RWPE2 (cell line): ENCODE data around the gene ZNF133.
"Not testable (repeated sequence)": the region's sequence is repeated elsewhere in the genome, so short reads cannot be mapped to it uniquely, and the experiment has no call there.

Experiments
- ATAC-seq: fragments of 200-7000 bp; cut with Tn5 transposase; 3 replicates; pipeline ENCODE4 v1.9.1; 2021; ENCODE audit warnings: low read depth
- DNase-seq: peaks from one replicate; pipeline ENCODE4 v3.0.0-alpha.2; 2020; ENCODE audit warnings: low spot score
- H3K27ac ChIP-seq: fragments of 450-650 bp; 2 replicates; pipeline ENCODE4 v1.5.1; 2017; ENCODE audit warnings: mild to moderate bottlenecking; ENCODE audit not compliant: poor library complexity, severe bottlenecking
- H3K27me3 ChIP-seq: fragments of 250-450 bp; sonication (Bioruptor Pico); 2 replicates; pipeline ENCODE4 v1.5.1; 2021; ENCODE audit warnings: mild to moderate bottlenecking, moderate library complexity; ENCODE audit not compliant: insufficient read depth, poor library complexity, severe bottlenecking
- H3K36me3 ChIP-seq: fragments of 250-450 bp; sonication (Bioruptor Pico); 2 replicates; pipeline ENCODE4 v1.5.1; 2020; ENCODE audit warnings: low read depth, mild to moderate bottlenecking, moderate library complexity
- H3K4me1 ChIP-seq: fragments of 250-450 bp; sonication (Bioruptor Pico); 2 replicates; pipeline ENCODE4 v1.5.1; 2021; ENCODE audit warnings: mild to moderate bottlenecking, moderate library complexity; ENCODE audit not compliant: insufficient read depth, poor library complexity, severe bottlenecking
- H3K4me3 ChIP-seq: fragments of 250-450 bp; sonication (Bioruptor Pico); 2 replicates; pipeline ENCODE4 v1.5.1; 2021; ENCODE audit warnings: mild to moderate bottlenecking, moderate library complexity; ENCODE audit not compliant: severe bottlenecking
- H3K9me3 ChIP-seq: fragments of 250-450 bp; sonication (Bioruptor Pico); 2 replicates; pipeline ENCODE4 v1.5.1; 2021; ENCODE audit warnings: mild to moderate bottlenecking, moderate library complexity; ENCODE audit not compliant: severe bottlenecking
- TF ChIP-seq, protein P1 (sequence below): fragments of 450-650 bp; IDR thresholded peaks from one replicate; pipeline ENCODE4 v1.5.1; 2017; ENCODE audit warnings: mild to moderate bottlenecking, moderate library complexity; ENCODE audit not compliant: poor library complexity, severe bottlenecking

ZNF133 gene

DNA sequence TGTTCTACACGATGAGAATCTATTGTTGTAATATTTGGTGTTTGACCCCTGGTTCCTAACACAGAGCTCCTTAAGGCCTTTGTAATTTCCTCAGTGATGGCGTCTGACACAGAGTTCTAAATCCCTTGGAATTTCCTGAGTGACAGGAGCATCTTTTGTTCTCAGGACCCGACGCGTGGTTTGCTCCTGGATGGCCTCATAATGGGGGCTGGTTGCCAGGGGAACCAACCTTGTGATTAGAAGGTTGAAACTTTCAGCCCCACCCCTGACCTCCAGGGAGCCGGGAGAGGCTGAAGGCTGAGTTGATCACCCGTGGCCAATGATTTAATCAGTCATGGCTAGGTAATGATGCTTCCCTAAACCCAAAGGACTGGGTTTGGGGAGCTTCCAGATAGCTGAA lies 20.5 kb upstream of the ZNF133 start:
- no peak for ATAC-seq
- Histone ChIP-seq H3K4me3 (no peak overlapping the region), H3K4me1 (no peaks in the 10 kb centered on the region), H3K27ac (no peak overlapping the region), H3K9me3 (no peaks in the 10 kb centered on the region), H3K27me3 (no peaks in the 10 kb centered on the region), H3K36me3 (no peaks in the 10 kb centered on the region)
- no peak for DNase-seq
- TF ChIP-seq, protein P1, sequence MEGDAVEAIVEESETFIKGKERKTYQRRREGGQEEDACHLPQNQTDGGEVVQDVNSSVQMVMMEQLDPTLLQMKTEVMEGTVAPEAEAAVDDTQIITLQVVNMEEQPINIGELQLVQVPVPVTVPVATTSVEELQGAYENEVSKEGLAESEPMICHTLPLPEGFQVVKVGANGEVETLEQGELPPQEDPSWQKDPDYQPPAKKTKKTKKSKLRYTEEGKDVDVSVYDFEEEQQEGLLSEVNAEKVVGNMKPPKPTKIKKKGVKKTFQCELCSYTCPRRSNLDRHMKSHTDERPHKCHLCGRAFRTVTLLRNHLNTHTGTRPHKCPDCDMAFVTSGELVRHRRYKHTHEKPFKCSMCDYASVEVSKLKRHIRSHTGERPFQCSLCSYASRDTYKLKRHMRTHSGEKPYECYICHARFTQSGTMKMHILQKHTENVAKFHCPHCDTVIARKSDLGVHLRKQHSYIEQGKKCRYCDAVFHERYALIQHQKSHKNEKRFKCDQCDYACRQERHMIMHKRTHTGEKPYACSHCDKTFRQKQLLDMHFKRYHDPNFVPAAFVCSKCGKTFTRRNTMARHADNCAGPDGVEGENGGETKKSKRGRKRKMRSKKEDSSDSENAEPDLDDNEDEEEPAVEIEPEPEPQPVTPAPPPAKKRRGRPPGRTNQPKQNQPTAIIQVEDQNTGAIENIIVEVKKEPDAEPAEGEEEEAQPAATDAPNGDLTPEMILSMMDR, result no peak

DNA sequence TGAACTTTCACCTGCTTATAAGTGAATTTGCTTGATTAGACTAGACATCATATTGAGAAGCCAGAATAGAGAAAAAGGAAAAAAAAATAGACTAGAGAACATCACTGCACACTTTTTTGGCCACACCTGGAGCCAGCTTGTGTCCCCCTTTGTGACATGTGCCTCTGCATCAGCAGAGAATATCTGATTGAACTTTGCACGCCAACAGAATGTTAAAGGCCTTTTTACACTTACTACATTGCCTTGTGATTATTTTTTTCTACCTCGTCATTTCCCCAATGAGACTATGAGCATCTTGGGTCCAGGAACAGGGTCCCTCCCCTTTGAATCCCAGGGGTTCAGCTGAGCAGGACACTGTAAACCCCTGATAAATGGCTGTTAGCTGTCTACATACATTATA lies 17.2 kb upstream of the ZNF133 start:
- Histone ChIP-seq H3K27me3 (no peaks in the 10 kb centered on the region), H3K9me3 (no peaks in the 10 kb centered on the region), H3K4me3 (no peak overlapping the region), H3K4me1 (no peaks in the 10 kb centered on the region), H3K36me3 (no peaks in the 10 kb centered on the region), H3K27ac (no peak overlapping the region)
- ATAC-seq (no peak), DNase-seq (no peak)
- TF ChIP-seq, protein P1, result no peak

DNA sequence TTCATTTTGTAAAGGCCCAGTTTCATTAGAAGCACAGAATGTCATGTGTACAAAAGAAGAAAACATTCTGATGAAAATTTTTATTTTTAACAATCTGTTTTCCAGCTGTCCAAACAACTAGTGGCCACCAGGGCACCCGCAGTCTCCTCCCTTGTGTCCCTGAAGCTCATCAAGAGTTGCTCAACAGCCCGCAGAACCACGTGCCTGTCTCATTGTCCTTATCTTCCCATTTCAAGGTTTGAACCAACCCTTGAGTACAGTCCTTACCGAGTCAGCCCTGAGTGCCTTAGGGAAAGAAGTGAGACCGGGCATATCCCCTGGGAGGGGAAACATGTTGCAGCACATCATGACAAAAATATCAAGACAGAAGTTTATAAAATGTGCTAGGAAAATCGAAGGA lies 15.9 kb upstream of the ZNF133 start:
- Histone ChIP-seq H3K27ac (no peak overlapping the region), H3K4me3 (no peak overlapping the region), H3K4me1 (no peaks in the 10 kb centered on the region), H3K27me3 (no peaks in the 10 kb centered on the region), H3K36me3 (no peaks in the 10 kb centered on the region), H3K9me3 (no peaks in the 10 kb centered on the region)
- TF ChIP-seq, protein P1, result peak; percentile 12
- ATAC-seq, result no peak
- no peak for DNase-seq

DNA sequence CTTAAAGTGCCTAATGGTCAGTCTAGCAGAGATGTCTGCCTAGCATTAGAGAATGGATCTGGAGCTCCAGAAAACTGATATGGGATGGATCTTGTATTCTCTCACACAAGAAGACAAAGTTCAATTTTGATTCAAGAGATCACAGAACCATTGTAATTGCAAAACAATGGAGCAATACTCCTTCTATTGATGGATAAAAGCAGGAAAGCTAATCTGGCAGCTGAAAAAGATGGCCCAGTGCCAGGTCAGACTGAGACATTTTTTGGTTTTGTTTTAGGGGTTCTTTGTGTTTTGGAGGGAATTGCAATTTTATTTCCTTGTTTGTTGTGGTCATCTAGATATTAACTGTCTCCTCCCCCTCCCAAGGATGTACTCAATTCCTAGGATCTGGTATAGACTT lies 14.6 kb upstream of the ZNF133 start:
- H3K36me3 ChIP-seq, result no peaks in the 10 kb centered on the region
- no peaks in the 10 kb centered on the region for H3K27me3 ChIP-seq
- no peaks in the 10 kb centered on the region for H3K4me1 ChIP-seq
- ATAC-seq (no peak), DNase-seq (no peak)
- no peak overlapping the region for H3K27ac ChIP-seq
- H3K4me3 ChIP-seq, result no peak overlapping the region
- TF ChIP-seq, protein P1, result no peak
- H3K9me3 ChIP-seq, result no peaks in the 10 kb centered on the region

DNA sequence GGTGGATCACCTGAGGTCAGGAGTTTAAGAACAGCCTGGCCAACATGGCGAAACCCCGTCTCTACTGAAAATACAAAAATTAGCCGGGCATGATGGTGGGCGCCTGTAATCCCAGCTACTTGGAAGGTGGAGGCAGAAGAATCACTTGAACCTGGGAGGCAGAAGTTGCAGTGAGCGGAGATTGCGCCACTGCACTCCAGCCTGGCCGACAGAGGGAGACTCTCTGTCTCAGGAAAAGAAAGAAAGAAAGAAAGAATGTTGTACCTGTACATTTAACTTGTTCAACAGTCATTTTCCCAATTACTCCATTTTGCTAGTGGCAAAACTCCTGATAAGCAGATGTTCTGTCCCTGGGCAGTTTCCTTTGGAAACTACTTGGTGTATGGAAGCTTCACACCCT lies 12.4 kb upstream of the ZNF133 start:
- not testable (repeated sequence) for H3K36me3 ChIP-seq, ATAC-seq, DNase-seq, H3K27ac ChIP-seq, H3K27me3 ChIP-seq, H3K4me1 ChIP-seq, H3K9me3 ChIP-seq, H3K4me3 ChIP-seq
